Measurements from ENCODE around the gene RMDN3.

Gene RMDN3, protein sequence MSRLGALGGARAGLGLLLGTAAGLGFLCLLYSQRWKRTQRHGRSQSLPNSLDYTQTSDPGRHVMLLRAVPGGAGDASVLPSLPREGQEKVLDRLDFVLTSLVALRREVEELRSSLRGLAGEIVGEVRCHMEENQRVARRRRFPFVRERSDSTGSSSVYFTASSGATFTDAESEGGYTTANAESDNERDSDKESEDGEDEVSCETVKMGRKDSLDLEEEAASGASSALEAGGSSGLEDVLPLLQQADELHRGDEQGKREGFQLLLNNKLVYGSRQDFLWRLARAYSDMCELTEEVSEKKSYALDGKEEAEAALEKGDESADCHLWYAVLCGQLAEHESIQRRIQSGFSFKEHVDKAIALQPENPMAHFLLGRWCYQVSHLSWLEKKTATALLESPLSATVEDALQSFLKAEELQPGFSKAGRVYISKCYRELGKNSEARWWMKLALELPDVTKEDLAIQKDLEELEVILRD

DNA sequence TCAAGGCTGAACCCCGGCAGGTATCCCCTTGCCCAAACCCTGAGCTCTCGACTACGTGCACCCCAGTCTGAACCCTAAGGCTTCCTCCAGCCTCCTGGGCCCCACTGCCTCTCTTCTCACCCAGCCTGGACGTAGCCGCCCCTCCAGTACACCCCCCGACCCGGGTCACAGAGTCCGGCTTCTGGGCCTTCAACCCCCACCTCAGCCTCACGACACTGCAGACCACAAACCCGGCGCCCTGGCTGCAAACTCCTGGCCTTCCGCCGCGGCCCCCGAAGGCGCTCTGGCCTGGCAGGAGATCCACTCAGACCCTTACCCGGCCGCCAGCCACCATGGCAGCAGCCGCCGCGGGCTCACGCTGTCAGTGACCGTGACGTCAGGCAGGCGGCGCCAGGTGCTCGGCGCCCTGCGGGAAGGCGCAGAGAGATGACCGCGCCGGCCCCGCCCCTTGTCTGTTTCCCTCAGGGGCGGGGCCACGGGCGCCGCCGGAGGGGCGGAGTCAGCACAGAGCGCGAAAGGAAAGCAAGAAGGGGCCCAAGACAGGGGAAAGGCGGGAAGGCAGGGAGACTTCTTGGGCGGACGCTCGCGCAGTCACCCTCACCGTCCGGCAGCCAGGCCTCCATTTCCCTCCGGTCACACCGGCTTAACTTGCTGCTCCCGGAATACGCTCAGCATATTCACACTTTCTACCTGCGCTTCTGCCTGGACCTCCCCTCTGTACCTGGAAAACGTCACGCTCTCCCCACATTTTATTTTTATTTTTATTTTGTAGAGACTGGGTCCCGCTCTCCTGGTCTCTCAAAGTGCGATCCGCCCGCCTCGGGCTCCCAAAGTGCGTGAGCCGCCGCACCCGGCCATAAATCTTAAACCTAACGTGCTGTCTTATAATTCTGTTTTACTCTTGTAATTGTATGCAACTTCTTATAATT is at the start of gene RMDN3:
Gene RMDN3, minus strand, starts transcription at position 372 of the 929 bp plus-strand sequence. CDS start 471 bp downstream, outside the sequence.
- H3K36me3 ChIP-seq (ENCODE audit: control insufficient read depth, insufficient read depth, low read length), result peaks cover 11% of the 10 kb centered on the region
- TF ChIP-seq, protein P1, sequence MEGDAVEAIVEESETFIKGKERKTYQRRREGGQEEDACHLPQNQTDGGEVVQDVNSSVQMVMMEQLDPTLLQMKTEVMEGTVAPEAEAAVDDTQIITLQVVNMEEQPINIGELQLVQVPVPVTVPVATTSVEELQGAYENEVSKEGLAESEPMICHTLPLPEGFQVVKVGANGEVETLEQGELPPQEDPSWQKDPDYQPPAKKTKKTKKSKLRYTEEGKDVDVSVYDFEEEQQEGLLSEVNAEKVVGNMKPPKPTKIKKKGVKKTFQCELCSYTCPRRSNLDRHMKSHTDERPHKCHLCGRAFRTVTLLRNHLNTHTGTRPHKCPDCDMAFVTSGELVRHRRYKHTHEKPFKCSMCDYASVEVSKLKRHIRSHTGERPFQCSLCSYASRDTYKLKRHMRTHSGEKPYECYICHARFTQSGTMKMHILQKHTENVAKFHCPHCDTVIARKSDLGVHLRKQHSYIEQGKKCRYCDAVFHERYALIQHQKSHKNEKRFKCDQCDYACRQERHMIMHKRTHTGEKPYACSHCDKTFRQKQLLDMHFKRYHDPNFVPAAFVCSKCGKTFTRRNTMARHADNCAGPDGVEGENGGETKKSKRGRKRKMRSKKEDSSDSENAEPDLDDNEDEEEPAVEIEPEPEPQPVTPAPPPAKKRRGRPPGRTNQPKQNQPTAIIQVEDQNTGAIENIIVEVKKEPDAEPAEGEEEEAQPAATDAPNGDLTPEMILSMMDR (IDR thresholded peaks at IDR 0.05; ENCODE audit: insufficient read depth, low read length, poor library complexity, severe bottlenecking), result no peak
- DNase-seq (ENCODE audit: extremely low read depth, insufficient read length), result peak; percentile 97
- H3K27me3 ChIP-seq (replicated peaks; ENCODE audit: control insufficient read depth, insufficient read depth, low read length), result no peaks in the 10 kb centered on the region
- peak within 1 kb of the TSS; percentile 98 for H3K4me3 ChIP-seq (replicated peaks; ENCODE audit: low read depth, low read length)

DNA sequence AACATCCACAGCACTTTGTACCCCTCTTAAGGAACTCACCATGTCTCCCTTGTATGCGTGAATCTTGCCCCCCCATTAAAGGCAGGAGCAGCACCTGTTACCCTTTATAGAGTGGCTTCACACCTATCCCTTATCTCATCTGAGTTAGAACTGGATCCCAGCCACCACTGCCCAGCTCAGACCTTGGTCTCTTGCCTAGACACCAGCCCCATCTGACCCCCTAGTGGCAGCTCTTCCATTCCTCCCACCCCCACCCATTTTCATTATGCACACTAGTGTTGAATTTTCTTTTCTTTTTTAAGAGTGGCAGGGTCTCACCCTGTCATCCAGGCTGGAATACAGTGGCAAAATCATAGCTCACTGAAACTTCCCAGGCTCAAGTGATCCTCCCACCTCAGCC is 48.6 kb upstream of the RMDN3 start:
- TF ChIP-seq, protein P1 (IDR thresholded peaks at IDR 0.05; ENCODE audit: insufficient read depth, low read length, poor library complexity, severe bottlenecking), result no peak
- Histone ChIP-seq H3K36me3 (ENCODE audit: control insufficient read depth, insufficient read depth, low read length) (peaks cover 2% of the 10 kb centered on the region), H3K4me3 (replicated peaks; ENCODE audit: low read depth, low read length) (no peak overlapping the region), H3K27me3 (replicated peaks; ENCODE audit: control insufficient read depth, insufficient read depth, low read length) (no peaks in the 10 kb centered on the region)
- DNase-seq (ENCODE audit: extremely low read depth, insufficient read length), result no peak

DNA sequence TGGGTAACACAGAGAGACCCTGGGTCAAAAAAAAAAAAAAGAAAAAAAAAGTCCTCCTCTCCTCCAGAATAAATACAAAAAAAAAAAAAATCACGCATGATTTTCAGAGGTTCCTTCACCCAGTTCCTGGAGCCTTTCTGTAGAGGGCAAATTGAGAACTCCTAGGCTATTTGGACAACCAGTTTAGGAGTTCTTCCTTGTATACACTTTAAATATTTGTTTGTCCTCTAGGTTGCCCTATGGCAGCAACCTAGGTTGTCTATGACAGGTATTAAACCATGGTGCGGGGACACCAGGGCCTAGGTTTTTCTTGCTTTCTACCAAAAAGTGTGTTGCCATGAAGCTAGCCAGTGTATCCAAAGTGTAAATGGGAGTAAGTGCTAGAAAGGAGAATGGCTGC is 48.0 kb upstream of the RMDN3 start:
- Histone ChIP-seq H3K4me3 (replicated peaks; ENCODE audit: low read depth, low read length) (no peak overlapping the region), H3K27me3 (replicated peaks; ENCODE audit: control insufficient read depth, insufficient read depth, low read length) (no peaks in the 10 kb centered on the region), H3K36me3 (ENCODE audit: control insufficient read depth, insufficient read depth, low read length) (peaks cover 2% of the 10 kb centered on the region)
- DNase-seq (ENCODE audit: extremely low read depth, insufficient read length), result no peak
- TF ChIP-seq, protein P1 (IDR thresholded peaks at IDR 0.05; ENCODE audit: insufficient read depth, low read length, poor library complexity, severe bottlenecking), result no peak

DNA sequence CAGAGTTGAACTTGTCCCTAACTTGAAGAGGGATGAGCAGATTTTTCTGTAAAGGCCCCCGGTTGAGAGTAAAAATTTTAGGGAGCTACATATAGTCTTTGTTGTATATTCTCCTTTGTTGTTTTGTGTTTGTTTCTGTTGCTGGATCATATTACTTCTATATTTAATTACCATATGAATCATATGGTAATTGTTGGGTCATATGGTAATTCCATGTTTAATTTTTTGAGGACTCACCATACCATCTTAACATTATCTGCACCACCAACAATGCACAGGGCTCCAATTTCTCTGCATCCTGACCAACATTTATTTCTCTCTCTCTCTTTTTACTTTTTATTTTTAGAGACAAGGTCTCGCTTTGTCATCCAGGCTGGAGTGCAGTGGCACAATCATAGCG is 44.5 kb upstream of the RMDN3 start:
- TF ChIP-seq, protein P1 (IDR thresholded peaks at IDR 0.05; ENCODE audit: insufficient read depth, low read length, poor library complexity, severe bottlenecking), result no peak
- Histone ChIP-seq H3K4me3 (replicated peaks; ENCODE audit: low read depth, low read length) (no peak overlapping the region), H3K36me3 (ENCODE audit: control insufficient read depth, insufficient read depth, low read length) (peaks cover 2% of the 10 kb centered on the region), H3K27me3 (replicated peaks; ENCODE audit: control insufficient read depth, insufficient read depth, low read length) (no peaks in the 10 kb centered on the region)
- DNase-seq (ENCODE audit: extremely low read depth, insufficient read length), result no peak

DNA sequence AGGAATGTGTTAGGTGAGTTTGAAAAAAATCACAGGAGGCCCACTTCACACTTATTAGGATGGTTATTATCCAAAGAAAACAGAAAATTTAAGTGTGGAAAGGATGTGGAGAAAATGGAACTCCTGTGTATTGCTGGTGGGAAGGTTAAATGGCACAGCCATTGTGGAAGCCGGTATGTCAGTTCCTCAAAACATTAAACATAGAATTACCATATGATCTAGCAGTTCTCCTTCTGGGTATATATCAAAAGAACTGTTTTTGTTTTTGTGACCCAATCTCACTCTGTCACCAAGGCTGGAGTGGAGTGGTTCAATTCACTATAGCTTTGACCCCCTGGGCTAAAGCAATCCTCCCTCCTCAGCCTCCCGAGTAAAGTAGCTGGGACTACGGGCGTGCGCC is 41.5 kb upstream of the RMDN3 start:
- DNase-seq (ENCODE audit: extremely low read depth, insufficient read length), result no peak
- no peak overlapping the region for H3K4me3 ChIP-seq (replicated peaks; ENCODE audit: low read depth, low read length)
- no peaks in the 10 kb centered on the region for H3K36me3 ChIP-seq (ENCODE audit: control insufficient read depth, insufficient read depth, low read length)
- no peaks in the 10 kb centered on the region for H3K27me3 ChIP-seq (replicated peaks; ENCODE audit: control insufficient read depth, insufficient read depth, low read length)
- TF ChIP-seq, protein P1 (IDR thresholded peaks at IDR 0.05; ENCODE audit: insufficient read depth, low read length, poor library complexity, severe bottlenecking), result no peak

Data from GM06990 (cell line).